AML-193 (cell line): ENCODE measurements around the gene ARHGAP23.
A peak's percentile ranks its signal among the peaks of the same experiment; 100 is the strongest.

Source experiments
- DNase-seq, 2 experiments: peaks; one replicate each; lab custom pipeline; 2025; lab: John Stamatoyannopoulos, UW

ARHGAP23 gene

DNA sequence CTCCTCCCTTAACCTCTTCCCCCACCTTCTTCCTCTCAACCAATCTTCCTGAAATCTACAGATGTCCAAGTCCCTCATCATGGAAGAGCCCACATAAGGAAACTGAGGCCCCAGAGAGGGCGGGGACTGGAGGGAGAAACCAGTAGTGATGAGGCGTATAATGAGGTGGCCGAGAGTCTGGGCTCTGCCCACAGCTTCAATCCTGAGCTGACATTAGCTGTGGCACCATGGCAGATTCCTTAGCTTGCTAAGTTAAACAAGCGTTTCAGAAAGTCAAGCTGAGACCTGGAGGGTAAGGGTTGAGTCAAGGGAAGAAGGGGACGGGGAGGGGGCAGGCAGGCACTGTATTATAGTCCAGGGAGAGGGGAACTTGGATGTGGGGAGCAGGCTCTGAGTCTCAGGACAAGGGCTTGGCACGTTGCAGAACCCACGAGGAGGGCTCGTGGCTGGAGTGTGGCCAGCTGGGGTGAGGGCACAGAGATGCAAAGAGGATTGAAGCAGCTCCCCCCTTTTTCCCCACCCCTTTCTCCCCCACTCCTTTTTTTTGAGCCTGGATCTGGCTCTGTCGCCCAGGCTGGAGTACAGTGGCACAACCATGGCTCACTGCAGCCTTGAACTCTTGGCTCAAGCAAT is 13.3 kb downstream of the ARHGAP23 start:
- DNase-seq, result no peak

DNA sequence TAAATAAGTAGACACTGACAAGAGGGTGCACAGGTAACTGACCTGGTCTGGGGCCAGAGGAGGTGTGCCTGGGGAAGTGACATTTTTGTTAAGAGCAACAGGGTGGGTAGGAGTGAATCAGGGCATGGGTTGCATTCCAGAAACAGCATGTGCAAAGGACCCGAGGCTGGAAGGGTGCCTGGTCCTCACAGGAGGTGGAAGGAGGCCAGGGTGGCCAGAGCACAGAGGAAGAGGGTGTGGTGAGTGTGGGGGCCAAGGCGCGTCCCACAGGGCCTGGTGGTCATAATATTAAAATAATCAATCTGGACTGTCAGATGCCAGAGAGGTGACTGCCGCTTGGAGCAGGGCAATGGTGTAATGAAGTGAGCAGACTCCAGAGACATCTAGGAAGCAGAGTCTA is 14.3 kb downstream of the ARHGAP23 start:
- no peak for DNase-seq

- DNase-seq, result no peak
Observed at GRCh38 chr17:38443356-38444031, 15.2 kb downstream of the ARHGAP23 start.

GRCh38 chr17:38444151-38444550 is 15.9 kb downstream of the ARHGAP23 start:
- peak in 1 of 2 experiments; percentile 23 for DNase-seq

- no peak for DNase-seq
Observed at GRCh38 chr17:38447502-38448085, 19.3 kb downstream of the ARHGAP23 start.

- DNase-seq, result no peak
Observed at GRCh38 chr17:38448208-38448771, 20.0 kb downstream of the ARHGAP23 start.

- no peak for DNase-seq
Observed at GRCh38 chr17:38449364-38449763, 21.1 kb downstream of the ARHGAP23 start.

DNA sequence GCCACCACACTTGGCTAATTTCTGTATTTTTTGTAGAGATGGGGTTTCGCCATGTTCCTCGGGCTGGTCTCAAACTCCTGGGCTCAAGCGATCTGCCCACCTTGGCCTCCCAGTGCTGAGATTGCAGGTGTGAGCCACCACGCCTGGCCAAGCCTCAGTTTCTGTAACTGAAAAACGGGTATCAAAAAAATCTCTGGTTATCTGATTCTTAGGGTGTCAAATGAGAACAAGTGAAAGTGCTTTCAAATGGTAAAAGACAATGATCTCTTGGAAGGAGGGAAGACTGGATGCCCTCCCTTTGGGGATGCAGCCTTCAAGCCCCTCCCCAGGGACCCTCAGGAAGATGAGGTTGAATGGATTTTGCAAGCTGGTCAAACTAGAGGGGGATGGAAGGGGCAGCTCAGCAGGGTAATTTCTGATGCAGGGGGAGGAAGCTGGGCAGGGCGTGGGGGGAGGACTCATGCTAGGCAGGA is 22.3 kb downstream of the ARHGAP23 start:
- no peak for DNase-seq

DNA sequence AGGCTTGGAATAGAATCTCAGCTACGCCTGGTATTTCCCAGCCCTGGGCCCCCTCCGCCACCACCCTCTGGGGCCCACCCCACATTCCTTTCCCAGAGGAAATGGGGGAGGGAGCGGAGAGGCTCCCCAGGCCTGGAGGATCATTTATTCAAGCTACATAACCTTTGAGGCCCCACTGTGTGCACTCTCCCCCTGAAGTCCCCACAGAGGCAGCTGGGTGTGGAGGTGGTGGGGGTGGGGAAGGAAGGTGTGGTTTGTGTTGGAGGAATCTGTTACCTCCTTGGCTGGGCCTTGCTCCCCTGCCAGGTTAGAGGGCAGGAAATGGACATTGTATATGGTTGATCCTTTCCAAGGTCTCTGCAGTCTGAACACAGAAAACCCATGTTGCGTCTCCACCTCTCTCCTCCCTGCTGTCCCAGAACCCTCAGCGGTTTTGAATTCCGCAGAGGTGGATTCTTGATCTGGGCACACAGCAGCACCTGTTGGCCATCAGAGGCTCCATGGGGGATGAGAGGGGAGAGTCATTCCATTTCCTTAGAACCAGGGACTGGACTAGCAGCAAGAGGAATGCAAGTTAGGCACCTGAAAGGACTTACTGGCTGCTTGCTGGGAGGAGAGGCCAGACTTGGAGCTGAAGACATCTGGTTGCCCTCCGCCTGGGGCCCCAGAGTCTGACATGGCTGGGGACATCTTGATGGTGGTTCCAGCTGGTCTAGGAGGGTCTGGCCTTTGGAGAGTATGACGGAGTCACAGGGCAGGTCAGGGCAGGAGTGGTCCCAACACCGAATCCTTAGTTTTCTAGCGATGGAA is 23.0 kb downstream of the ARHGAP23 start:
- no peak for DNase-seq

DNA sequence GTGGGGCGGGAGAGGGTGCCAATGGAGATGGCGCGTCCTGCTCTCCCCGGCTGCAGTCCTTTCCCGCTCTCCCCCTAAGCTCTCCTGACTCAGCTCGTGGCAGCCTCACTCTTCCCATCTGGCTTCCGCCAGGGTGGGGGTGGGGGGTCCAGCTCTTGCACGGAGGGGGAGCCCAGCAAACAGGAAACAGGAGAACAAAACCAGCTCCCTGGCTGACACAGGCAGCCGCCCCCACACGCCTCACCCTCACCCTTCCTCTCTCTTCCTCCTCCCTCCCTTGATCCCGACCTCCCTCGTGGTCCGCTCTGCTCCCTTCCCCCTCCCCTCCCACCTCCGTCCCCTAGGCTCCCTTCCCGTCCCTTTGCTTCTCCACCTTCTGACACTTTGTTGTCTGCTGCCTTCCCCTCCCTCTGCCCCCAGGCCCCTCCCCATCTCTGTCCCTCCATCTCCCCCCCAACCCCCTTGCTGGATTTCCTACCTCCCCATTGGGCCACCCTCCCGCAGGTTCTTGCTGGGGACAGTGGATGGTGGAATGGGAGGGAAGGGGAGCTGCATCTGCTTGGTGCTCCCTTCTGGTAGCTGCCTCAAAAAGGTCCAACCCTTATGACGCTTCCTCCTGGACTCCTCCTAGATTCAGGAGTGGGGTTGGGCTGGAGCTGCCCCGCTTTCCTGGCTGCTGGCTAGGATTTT is 23.7 kb downstream of the ARHGAP23 start:
- DNase-seq, result no peak

- no peak for DNase-seq
Observed at GRCh38 chr17:38452719-38453118, 24.5 kb downstream of the ARHGAP23 start.

- DNase-seq, result no peak
Observed at GRCh38 chr17:38453951-38454421, 25.7 kb downstream of the ARHGAP23 start.

DNA sequence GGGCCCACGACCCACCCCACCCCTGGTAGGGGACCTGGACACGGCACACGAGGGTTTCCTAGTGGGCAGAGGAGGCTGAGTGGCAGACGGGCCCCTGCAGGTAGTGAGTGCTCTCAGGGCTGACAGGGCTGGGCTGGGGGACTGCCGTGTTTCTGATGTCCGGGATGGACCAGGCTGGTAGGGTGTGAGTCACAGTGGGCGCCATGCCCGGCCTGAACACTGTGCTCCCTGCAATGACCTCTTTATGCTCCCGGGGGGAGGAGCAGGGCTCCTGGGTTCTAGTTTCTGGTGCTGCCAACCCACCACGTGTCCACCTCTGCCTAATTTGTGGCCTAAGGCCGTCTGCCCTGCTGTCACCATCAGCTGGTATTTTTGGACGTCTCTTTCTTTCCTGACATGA is 26.3 kb downstream of the ARHGAP23 start:
- DNase-seq, result no peak

DNA sequence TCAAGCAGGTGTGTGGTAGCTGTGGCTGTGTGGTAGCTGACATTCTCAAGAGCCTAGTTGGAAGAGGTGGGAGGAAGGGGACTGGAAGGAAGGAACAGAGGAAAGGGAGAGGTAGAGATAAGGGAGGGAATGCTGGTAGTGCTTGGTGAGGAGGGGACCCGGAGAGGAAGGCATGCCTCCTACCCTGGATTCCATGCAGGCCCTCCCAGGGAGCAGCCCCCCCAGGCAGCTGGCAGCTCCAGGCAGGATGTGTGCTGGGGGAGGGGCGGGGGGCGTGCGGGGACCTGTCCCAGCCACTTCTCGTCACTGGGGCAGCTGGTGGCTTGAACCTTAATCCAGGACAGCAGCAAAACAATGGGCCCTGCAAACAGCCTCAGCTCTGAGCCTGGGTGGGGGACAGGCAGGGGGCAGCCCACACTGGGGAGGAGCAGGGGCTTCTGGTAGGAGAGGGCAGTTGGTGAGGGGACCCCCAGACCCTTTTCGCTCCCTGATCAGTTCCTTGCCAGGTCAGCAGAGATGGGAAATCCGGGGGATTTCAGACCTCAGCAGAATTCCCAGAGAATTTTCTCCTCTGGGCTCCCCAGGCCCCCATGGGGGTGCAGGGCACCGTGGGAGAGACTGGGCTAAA is 27.1 kb downstream of the ARHGAP23 start:
- no peak for DNase-seq

- no peak for DNase-seq
Observed at GRCh38 chr17:38456031-38456815, 28.0 kb downstream of the ARHGAP23 start.

GRCh38 chr17:38457577-38458371 is 29.5 kb downstream of the ARHGAP23 start:
- no peak for DNase-seq

- no peak for DNase-seq
Observed at GRCh38 chr17:38458521-38458920, 30.3 kb downstream of the ARHGAP23 start.

DNA sequence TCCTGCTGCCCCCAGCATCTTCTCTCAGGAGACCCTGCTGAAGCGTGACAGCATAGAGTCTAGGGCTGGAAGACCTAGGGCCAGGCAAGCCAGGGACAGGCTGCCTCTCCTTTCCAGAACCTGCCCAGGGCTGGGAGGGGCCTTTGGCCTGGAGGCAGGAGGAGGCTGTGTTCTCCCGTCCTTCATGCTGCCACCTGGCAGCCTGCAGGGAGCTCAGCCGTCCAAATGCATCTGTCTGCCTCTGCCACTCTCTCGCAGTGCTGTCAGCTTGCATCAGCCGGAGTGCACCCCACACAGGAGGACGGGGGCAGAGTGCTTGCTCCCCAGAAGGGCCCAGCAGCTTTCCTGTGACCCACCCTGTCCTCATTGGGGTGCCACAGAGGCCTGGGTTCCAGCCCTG is 31.3 kb downstream of the ARHGAP23 start:
- DNase-seq, result no peak

DNA sequence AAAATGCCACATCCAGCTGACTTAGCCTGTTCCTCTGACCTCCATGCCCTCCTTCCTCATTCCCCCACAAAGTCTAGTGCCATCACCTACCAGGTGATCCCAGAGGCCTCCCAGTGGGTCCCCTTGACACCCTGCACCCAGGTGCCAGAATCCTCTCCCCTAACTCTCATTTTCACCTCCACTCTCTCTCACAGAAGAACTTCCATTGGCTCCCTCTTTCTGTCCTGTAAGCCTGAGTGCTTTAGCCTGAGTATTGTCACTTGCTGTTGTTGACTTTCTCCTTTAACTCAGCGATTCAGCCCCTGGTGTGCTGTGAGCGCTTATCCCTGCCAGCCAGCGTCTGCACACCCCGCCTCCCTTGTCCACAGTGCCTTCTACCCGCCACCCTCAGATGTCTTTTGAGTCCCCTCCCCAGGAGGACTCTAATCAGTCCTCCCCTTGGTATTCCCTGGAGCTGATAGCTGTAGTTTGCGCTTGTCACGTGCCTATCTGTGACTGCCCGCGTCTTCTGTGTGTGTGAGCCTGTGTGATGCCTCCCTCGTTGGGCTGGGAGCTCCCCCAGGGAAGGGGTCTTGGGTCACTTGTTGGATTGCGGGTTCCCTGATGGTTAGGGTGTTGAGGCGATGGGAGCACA is 31.9 kb downstream of the ARHGAP23 start:
- DNase-seq, result no peak
